ENCODE results near the gene MKKS. TPM values are rescaled to one million over a fixed set of nuclear protein-coding genes. Genes with fewer than 3 reads are reported as not detected.

Gene MKKS
- total RNA-seq, 4 donors from 2014 or later = 5.9 to 13.0 (median 9.8) TPM

- intact Hi-C loops (cut with DNase I; ENCODE audit: low total_unique reads) = no loop called here
- no peak for TF ChIP-seq POLR2A (IDR thresholded peaks at IDR 0.05)
- TF ChIP-seq CTCF (IDR thresholded peaks at IDR 0.05) = no peak
- 81 to 84% methylated on average over 5 of the region's 5 CpGs for WGBS, 2 donors
- no peak overlapping the region for H3K4me3 ChIP-seq (ENCODE audit: low read depth, poor library complexity, severe bottlenecking)
- no peak for DNase-seq (ENCODE audit: low spot score in 2 of 2)
Observed at GRCh38 chr20:10412591-10413408, 21.2 kb downstream of the MKKS start.

- WGBS, 2 donors = 76 to 80% methylated on average over 1 of the region's 1 CpG
- no peak for TF ChIP-seq CTCF (IDR thresholded peaks at IDR 0.05)
- TF ChIP-seq POLR2A (IDR thresholded peaks at IDR 0.05) = no peak
- intact Hi-C loops (cut with DNase I; ENCODE audit: low total_unique reads) = no loop called here
- no peak for DNase-seq (ENCODE audit: low spot score in 2 of 2)
- H3K4me3 ChIP-seq (ENCODE audit: low read depth, poor library complexity, severe bottlenecking) = no peak overlapping the region
Observed at GRCh38 chr20:10411673-10412072, 22.3 kb downstream of the MKKS start.

GRCh38 chr20:10408108-10408813, 25.8 kb downstream of the MKKS start:
- DNase-seq (ENCODE audit: low spot score in 2 of 2) = no peak
- WGBS, 2 donors = 89 to 91% methylated on average over 2 of the region's 2 CpGs
- intact Hi-C loops (cut with DNase I; ENCODE audit: low total_unique reads) = no loop called here
- TF ChIP-seq CTCF (IDR thresholded peaks at IDR 0.05) (no peak), POLR2A (IDR thresholded peaks at IDR 0.05) (no peak)
- H3K4me3 ChIP-seq (ENCODE audit: low read depth, poor library complexity, severe bottlenecking) = no peak overlapping the region

DNA sequence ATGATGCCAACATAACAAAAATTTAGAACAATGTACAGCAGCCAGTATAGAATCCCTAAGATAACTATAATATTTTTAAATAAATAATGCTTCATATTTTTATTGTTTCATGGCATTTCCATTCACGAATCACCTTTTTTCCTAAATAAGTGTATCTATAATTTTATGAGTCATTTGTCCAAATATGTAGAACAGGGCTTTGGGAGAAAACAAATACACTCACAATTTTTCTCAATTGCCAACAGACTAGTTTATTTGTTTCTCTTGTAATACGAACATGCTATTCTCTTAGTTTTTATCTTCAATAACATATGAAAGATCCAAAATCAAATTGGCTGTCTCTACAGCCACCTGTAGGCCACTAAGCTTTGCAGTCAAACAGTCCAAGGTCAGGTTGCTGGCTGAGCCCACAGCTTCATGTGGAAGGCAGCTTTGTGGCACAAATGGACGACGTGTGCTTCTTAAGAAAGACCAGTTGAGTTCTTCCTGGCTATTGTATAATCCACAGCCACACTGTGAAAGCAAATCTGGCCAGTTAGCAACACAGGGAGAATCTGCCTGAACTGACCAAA, 29.0 kb downstream of the MKKS start:
- intact Hi-C loops (cut with DNase I; ENCODE audit: low total_unique reads) = no loop called here
- 77 to 80% methylated on average over 4 of the region's 4 CpGs for WGBS, 2 donors
- TF ChIP-seq POLR2A (IDR thresholded peaks at IDR 0.05) (no peak), CTCF (IDR thresholded peaks at IDR 0.05) (no peak)
- no peak for DNase-seq (ENCODE audit: low spot score in 2 of 2)
- no peak overlapping the region for H3K4me3 ChIP-seq (ENCODE audit: low read depth, poor library complexity, severe bottlenecking)

GRCh38 chr20:10404023-10404628, 29.9 kb downstream of the MKKS start:
- intact Hi-C loops (cut with DNase I; ENCODE audit: low total_unique reads) = no loop called here
- H3K4me3 ChIP-seq (ENCODE audit: low read depth, poor library complexity, severe bottlenecking) = no peak overlapping the region
- WGBS, 2 donors = 88 to 95% methylated on average over 2 of the region's 2 CpGs
- no peak for DNase-seq (ENCODE audit: low spot score in 2 of 2)
- TF ChIP-seq CTCF (IDR thresholded peaks at IDR 0.05) (no peak), POLR2A (IDR thresholded peaks at IDR 0.05) (no peak)
